Measurements from ENCODE around the gene MYCBP. TPM values are rescaled to one million over a fixed set of nuclear protein-coding genes. Genes with fewer than 3 reads are reported as not detected.

MYCBP gene
- total RNA-seq, 2 experiments from 2014 or later, result 21.5 to 47.6 TPM

GRCh38 chr1:38889589-38889988 lies 16.4 kb upstream of the MYCBP start:
- intact Hi-C loops (cut with micrococcal nuclease; ENCODE audit: unreplicated experiment), result no loop called here
- no peaks in the 10 kb centered on the region for H3K79me2 ChIP-seq (ENCODE audit: insufficient read depth, low read depth, low read length)
- H3K27ac ChIP-seq (ENCODE audit: low read depth, low read length, poor library complexity, severe bottlenecking), result no peak overlapping the region
- H3K36me3 ChIP-seq (ENCODE audit: insufficient read depth, low read length), result no peaks in the 10 kb centered on the region
- no peaks in the 10 kb centered on the region for H4K20me1 ChIP-seq (ENCODE audit: insufficient read depth, low read length)
- DNase-seq (ENCODE audit: low spot score), result no peak
- no peaks in the 10 kb centered on the region for H3K9me2 ChIP-seq (ENCODE audit: insufficient read depth, low read length)
- no peak overlapping the region for H3K4me2 ChIP-seq (ENCODE audit: low read length)
- ChIA-PET CTCF (ENCODE audit: unreplicated experiment) (no interaction called here), POLR2A (no interaction called here)
- no peak for TF ChIP-seq CTCF (conservative IDR thresholded peaks at IDR 0.05; ENCODE audit: low read length)
- H3K4me1 ChIP-seq (ENCODE audit: insufficient read depth, low read length, poor library complexity, severe bottlenecking), result no peaks in the 10 kb centered on the region
- no TSS peak for BruUV-seq (replicated peaks)
- H3K4me3 ChIP-seq (ENCODE audit: low read depth, low read length, poor library complexity, severe bottlenecking), result no peak overlapping the region
- H2AFZ ChIP-seq (ENCODE audit: low read length), result no peak overlapping the region
- no peaks in the 10 kb centered on the region for H3K9me3 ChIP-seq (ENCODE audit: low read length)

- ChIA-PET CTCF (ENCODE audit: unreplicated experiment) (no interaction called here), POLR2A (interaction anchor here (0.6 kb wide), 1 partner anchor 118 kb away, joined by 7 read pairs; no protein-coding TSS in a partner anchor)
- TF ChIP-seq CTCF (conservative IDR thresholded peaks at IDR 0.05; ENCODE audit: low read length), result no peak
- TF ChIP-seq EZH2phosphoT487 (IDR thresholded peaks at IDR 0.05; ENCODE audit: borderline replicate concordance, low read depth, low read length), result no peak
- no TSS peak for BruUV-seq (replicated peaks)
- Histone ChIP-seq H3K4me2 (ENCODE audit: low read length) (no peak overlapping the region), H3K9me3 (ENCODE audit: low read length) (no peaks in the 10 kb centered on the region), H2AFZ (ENCODE audit: low read length) (no peak overlapping the region), H4K20me1 (ENCODE audit: insufficient read depth, low read length) (no peaks in the 10 kb centered on the region), H3K27ac (ENCODE audit: low read depth, low read length, poor library complexity, severe bottlenecking) (no peak overlapping the region), H3K36me3 (ENCODE audit: insufficient read depth, low read length) (no peaks in the 10 kb centered on the region), H3K4me3 (ENCODE audit: low read depth, low read length, poor library complexity, severe bottlenecking) (no peak overlapping the region), H3K79me2 (ENCODE audit: insufficient read depth, low read depth, low read length) (no peaks in the 10 kb centered on the region), H3K4me1 (ENCODE audit: insufficient read depth, low read length, poor library complexity, severe bottlenecking) (no peaks in the 10 kb centered on the region), H3K9me2 (ENCODE audit: insufficient read depth, low read length) (no peaks in the 10 kb centered on the region)
- intact Hi-C loops (cut with micrococcal nuclease; ENCODE audit: unreplicated experiment), result no loop called here
- DNase-seq (ENCODE audit: low spot score), result no peak
Observed at GRCh38 chr1:38888423-38889333, 15.5 kb upstream of the MYCBP start.

- Histone ChIP-seq H4K20me1 (ENCODE audit: insufficient read depth, low read length) (no peaks in the 10 kb centered on the region), H3K9me3 (ENCODE audit: low read length) (no peaks in the 10 kb centered on the region), H2AFZ (ENCODE audit: low read length) (no peak overlapping the region), H3K9me2 (ENCODE audit: insufficient read depth, low read length) (no peaks in the 10 kb centered on the region), H3K4me1 (ENCODE audit: insufficient read depth, low read length, poor library complexity, severe bottlenecking) (no peaks in the 10 kb centered on the region), H3K79me2 (ENCODE audit: insufficient read depth, low read depth, low read length) (no peaks in the 10 kb centered on the region), H3K4me2 (ENCODE audit: low read length) (no peak overlapping the region), H3K36me3 (ENCODE audit: insufficient read depth, low read length) (no peaks in the 10 kb centered on the region), H3K27ac (ENCODE audit: low read depth, low read length, poor library complexity, severe bottlenecking) (no peak overlapping the region), H3K4me3 (ENCODE audit: low read depth, low read length, poor library complexity, severe bottlenecking) (no peak overlapping the region)
- no TSS peak for BruUV-seq (replicated peaks)
- POLR2A ChIA-PET, result no interaction called here
- CTCF ChIA-PET (ENCODE audit: unreplicated experiment), result no interaction called here
- intact Hi-C loops (cut with micrococcal nuclease; ENCODE audit: unreplicated experiment), result no loop called here
- TF ChIP-seq EZH2phosphoT487 (IDR thresholded peaks at IDR 0.05; ENCODE audit: borderline replicate concordance, low read depth, low read length) (no peak), CTCF (conservative IDR thresholded peaks at IDR 0.05; ENCODE audit: low read length) (no peak)
- DNase-seq (ENCODE audit: low spot score), result no peak
Observed at GRCh38 chr1:38885092-38885491, 11.9 kb upstream of the MYCBP start.

All from OCI-LY7 (cell line).